Progenitor cell of endocrine pancreas (in vitro differentiated cells): ENCODE data around the gene FGFBP2. TPM values are rescaled to one million over a fixed set of nuclear protein-coding genes. Genes with fewer than 3 reads are reported as not detected.
A peak's percentile ranks its signal among the peaks of the same experiment; 100 is the strongest.

Source experiments
- DNase-seq: peaks from one replicate; pipeline ENCODE4 v3.0.0; 2021; ENCODE audit warnings: low spot score; ENCODE audit not compliant: unreplicated experiment
- H3K27ac Mint-ChIP-seq: 2 replicates; pipeline ENCODE4 v1.8.0; 2021; ENCODE audit warnings: mild to moderate bottlenecking, moderate library complexity, mixed read lengths
- H3K27me3 Mint-ChIP-seq: 2 replicates; pipeline ENCODE4 v1.8.0; 2021; ENCODE audit warnings: mixed read lengths
- H3K36me3 Mint-ChIP-seq: 2 replicates; pipeline ENCODE4 v1.8.0; 2022; ENCODE audit warnings: mixed read lengths; ENCODE audit not compliant: insufficient read depth
- H3K4me1 Mint-ChIP-seq: 2 replicates; pipeline ENCODE4 v1.8.0; 2021; ENCODE audit warnings: low read depth, mixed read lengths
- H3K4me3 Mint-ChIP-seq: 2 replicates; pipeline ENCODE4 v1.8.0; 2021; ENCODE audit warnings: low read depth, mild to moderate bottlenecking, moderate library complexity, mixed read lengths
- H3K9me3 Mint-ChIP-seq: 2 replicates; pipeline ENCODE4 v1.8.0; 2021; ENCODE audit warnings: low read depth, mixed read lengths
- total RNA-seq: library from RNA; stranded (reverse); gene quantifications from 2 replicates; pipeline ENCODE4 v1.2.1, GENCODE V29; 2021
- TF ChIP-seq, protein P1 (sequence below): fragments of 200-600 bp; sonication (generic); IDR thresholded peaks from one replicate; pipeline ENCODE4 v1.5.0; 2021; ENCODE audit warnings: antibody characterized with exemption, mild to moderate bottlenecking; ENCODE audit not compliant: unreplicated experiment

FGFBP2 gene
- total RNA-seq, 1 donor from 2014 or later: not detected

DNA sequence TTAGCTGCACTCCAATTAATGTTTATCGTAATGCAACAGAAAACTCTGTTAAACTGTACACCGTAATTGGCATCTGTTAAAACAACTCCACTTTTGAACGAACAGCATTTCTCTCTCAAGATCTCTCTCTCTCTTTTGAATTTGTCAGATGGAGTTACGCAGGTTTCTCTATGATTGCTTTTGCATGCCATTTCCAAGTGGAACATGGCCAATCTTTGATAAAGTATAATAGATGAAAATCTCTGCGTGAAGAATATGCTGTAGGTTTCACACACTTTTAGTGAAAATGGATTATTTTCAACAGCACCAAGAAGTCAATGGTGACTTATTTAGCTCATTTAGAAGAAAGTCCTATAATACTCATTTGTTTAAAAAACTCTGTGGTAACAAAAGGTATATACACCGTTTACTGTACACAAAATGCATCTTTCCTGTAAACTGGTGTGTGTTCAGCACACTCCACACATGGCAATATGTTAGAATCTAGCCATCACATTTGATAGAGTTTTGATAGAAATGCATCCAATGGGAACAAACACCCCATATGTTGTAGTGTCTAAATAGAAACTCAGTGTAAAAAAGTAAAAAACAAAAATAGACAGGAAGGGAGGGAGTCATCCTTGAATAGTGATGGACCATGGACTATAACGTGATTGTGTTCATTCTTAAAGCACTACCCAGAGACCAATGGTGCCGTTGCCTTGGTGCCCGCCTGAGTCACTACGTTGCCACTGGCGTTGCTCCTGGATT lies 5.8 kb upstream of the FGFBP2 start:
- no peak for DNase-seq
- TF ChIP-seq, protein P1, sequence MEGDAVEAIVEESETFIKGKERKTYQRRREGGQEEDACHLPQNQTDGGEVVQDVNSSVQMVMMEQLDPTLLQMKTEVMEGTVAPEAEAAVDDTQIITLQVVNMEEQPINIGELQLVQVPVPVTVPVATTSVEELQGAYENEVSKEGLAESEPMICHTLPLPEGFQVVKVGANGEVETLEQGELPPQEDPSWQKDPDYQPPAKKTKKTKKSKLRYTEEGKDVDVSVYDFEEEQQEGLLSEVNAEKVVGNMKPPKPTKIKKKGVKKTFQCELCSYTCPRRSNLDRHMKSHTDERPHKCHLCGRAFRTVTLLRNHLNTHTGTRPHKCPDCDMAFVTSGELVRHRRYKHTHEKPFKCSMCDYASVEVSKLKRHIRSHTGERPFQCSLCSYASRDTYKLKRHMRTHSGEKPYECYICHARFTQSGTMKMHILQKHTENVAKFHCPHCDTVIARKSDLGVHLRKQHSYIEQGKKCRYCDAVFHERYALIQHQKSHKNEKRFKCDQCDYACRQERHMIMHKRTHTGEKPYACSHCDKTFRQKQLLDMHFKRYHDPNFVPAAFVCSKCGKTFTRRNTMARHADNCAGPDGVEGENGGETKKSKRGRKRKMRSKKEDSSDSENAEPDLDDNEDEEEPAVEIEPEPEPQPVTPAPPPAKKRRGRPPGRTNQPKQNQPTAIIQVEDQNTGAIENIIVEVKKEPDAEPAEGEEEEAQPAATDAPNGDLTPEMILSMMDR: no peak
- Mint-ChIP-seq H3K4me3 (no peak overlapping the region), H3K9me3 (peaks cover 14% of the 10 kb centered on the region), H3K27me3 (no peaks in the 10 kb centered on the region), H3K27ac (no peak overlapping the region), H3K36me3 (peaks cover 41% of the 10 kb centered on the region), H3K4me1 (peaks cover 3% of the 10 kb centered on the region)

DNA sequence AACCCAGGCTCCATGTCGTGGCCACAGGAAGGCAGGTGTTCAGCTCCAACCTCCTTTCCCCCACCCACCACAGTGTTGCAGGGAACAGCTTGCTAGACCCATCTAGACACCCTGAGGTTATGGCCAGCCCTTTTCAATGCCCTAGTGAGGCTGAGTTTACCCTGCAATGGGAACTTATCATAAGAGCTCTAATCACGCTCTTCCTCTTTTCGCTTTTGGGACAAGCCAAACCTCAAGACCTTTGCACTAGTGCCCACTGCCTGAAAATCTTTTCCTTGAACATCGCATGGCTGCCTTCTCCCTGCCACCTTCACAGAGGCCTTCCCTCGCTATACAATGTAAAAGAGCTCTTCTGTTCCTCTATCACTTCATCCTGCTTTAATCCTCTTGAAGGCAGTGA lies 2.4 kb upstream of the FGFBP2 start:
- Mint-ChIP-seq H3K27me3 (no peaks in the 10 kb centered on the region), H3K4me1 (no peaks in the 10 kb centered on the region), H3K27ac (peak overlapping the region; percentile 7), H3K36me3 (peaks cover 27% of the 10 kb centered on the region), H3K4me3 (no peak overlapping the region), H3K9me3 (peaks cover 14% of the 10 kb centered on the region)
- no peak for DNase-seq
- TF ChIP-seq, protein P1: no peak

DNA sequence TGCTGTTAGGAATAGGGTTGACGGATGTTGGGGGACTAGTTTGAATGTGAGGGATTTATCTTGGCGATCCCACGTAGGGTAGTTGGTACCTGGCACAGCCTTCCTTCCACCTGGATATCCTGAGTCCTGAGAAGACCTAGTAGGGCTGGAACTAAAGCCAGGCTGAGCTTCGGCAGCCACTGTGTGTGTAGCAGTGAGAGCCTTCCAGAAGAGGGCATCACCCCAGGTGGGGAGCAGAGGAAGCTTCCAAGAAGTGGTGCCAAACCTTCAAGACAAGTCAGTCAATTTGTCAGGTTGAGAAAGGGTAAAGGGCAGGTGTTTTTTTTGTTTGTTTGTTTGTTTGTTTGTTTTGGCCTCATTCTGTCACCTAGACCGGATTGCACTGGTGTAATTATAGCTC lies 1.2 kb upstream of the FGFBP2 start:
- Mint-ChIP-seq H3K27me3 (no peaks in the 10 kb centered on the region), H3K27ac (no peak overlapping the region), H3K36me3 (peaks cover 26% of the 10 kb centered on the region), H3K4me3 (no peak overlapping the region), H3K4me1 (no peaks in the 10 kb centered on the region), H3K9me3 (peaks cover 14% of the 10 kb centered on the region)
- TF ChIP-seq, protein P1: no peak
- no peak for DNase-seq

GRCh38 chr4:15963576-15963975 lies 601 bp upstream of the FGFBP2 start:
- Mint-ChIP-seq H3K27me3 (no peaks in the 10 kb centered on the region), H3K9me3 (peaks cover 14% of the 10 kb centered on the region), H3K4me3 (no peak overlapping the region), H3K36me3 (peaks cover 20% of the 10 kb centered on the region), H3K27ac (no peak overlapping the region), H3K4me1 (no peaks in the 10 kb centered on the region)
- TF ChIP-seq, protein P1: no peak
- DNase-seq: no peak

GRCh38 chr4:15961781-15962510 lies 1.0 kb downstream of the FGFBP2 start:
- Mint-ChIP-seq H3K4me3 (no peak overlapping the region), H3K27ac (no peak overlapping the region), H3K4me1 (no peaks in the 10 kb centered on the region), H3K9me3 (peaks cover 11% of the 10 kb centered on the region), H3K27me3 (no peaks in the 10 kb centered on the region), H3K36me3 (peaks cover 9% of the 10 kb centered on the region)
- no peak for DNase-seq
- TF ChIP-seq, protein P1: no peak
